Colonic mucosa (tissue), 4 donors: ENCODE results near the gene TRIOBP. TPM values are rescaled to one million over a fixed set of nuclear protein-coding genes. Genes with fewer than 3 reads are reported as not detected.
"Not testable (repeated sequence)": the region's sequence is repeated elsewhere in the genome, so short reads cannot be mapped to it uniquely, and the experiment has no call there.

Experiments
- DNase-seq: peaks from one replicate; pipeline ENCODE4 v3.0.0-alpha.2; 2020
- H3K27ac ChIP-seq: fragments of 200-600 bp; one replicate; pipeline ENCODE4 v1.8.0; 2021
- H3K27me3 ChIP-seq: fragments of 200-600 bp; one replicate; pipeline ENCODE4 v1.8.0; 2021
- H3K36me3 ChIP-seq: fragments of 200-600 bp; one replicate; pipeline ENCODE4 v1.8.0; 2021
- H3K4me1 ChIP-seq: fragments of 200-600 bp; one replicate; pipeline ENCODE4 v1.8.0; 2021; ENCODE audit warnings: mild to moderate bottlenecking
- H3K4me3 ChIP-seq: fragments of 200-600 bp; one replicate; pipeline ENCODE4 v1.8.0; 2021
- H3K9ac ChIP-seq, 2 donors: one replicate each; pipeline ENCODE4 v1.7.0; 2013; ENCODE audit warnings: control low read depth in 2 of 2, low read depth in 2 of 2, low read length in 2 of 2
- H3K9me3 ChIP-seq: fragments of 200-600 bp; one replicate; pipeline ENCODE4 v1.8.0; 2021
- CTCF ChIP-seq: fragments of 200-600 bp; IDR thresholded peaks from one replicate; pipeline ENCODE4 v1.8.0; 2022; ENCODE audit warnings: antibody characterized with exemption, mild to moderate bottlenecking
- intact Hi-C: fragments of 100-400 bp; cut with DNase I; formaldehyde crosslinking; loops from one replicate; pipeline ENCODE4 v1.14.1; 2022
- total RNA-seq, 2 donors: library from RNA; stranded (reverse); fragmentation: NEBNext Ultra II Directional in 1 of 2; extraction: Animal tissue kit (Norgen Biotek cat#: 25700) in 1 of 2; gene quantifications; one replicate each; pipeline ENCODE4 v1.2.1, GENCODE V29; 2021
- donor health status: healthy.
- donor health status: DM: no; HTN: no; CAD: no.
- donor health status: DM: no; HTN: no; CAD: no.

TRIOBP gene
- total RNA-seq, 2 donors from 2014 or later = 69.5 to 75.7 TPM

DNA sequence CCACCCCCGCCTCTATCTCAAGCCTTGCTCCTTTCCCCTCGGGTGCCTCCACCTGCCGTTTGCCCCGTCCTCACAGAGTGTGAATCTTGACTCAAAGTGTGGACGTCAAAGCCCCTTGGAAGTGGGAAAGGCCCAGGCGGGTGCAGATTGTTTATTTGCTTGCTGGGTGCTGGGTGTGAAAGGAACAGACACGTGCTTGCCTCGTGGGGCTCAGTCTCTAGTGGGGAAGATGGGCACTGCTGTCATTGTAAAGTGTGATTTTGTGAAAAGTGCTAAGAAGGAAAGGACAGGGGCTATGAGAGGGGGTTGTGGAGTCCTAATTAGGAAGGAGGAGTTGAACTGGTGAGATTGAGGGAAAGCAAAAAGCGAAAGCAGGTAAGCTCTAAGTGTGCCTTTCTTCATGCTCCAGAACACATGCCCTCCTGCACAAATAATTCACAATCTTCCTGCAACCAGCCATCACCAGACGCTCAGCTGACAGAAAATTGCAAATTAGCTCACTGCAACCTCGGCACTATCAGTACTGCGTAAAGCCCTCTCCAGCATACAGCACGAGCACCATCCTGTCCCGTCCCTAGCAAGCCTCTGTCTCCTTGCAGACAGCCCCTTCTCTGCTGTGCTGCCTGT is 101.1 kb downstream of the TRIOBP start:
- intact Hi-C loops = loop anchor here (10.0 kb wide), 2 partner anchors 113 to 153 kb away; partner anchors contain the start of gene NOL12

GRCh38 chr22:37799979-37800378 is 103.1 kb downstream of the TRIOBP start:
- intact Hi-C loops = loop anchor here (10.0 kb wide), 2 partner anchors 115 to 155 kb away; partner anchors contain the start of gene NOL12
- H3K27me3 ChIP-seq, DNase-seq: not testable (repeated sequence)

More for the DNA sequence above, 101.1 kb downstream of the TRIOBP start:
- Histone ChIP-seq H3K36me3 (no peaks in the 10 kb centered on the region), H3K4me1 (peaks cover 3% of the 10 kb centered on the region), H3K9me3 (no peaks in the 10 kb centered on the region), H3K27me3 (no peaks in the 10 kb centered on the region), H3K27ac (no peak overlapping the region), H3K4me3 (no peak overlapping the region), H3K9ac (no peak overlapping the region)
- no peak for DNase-seq
- TF ChIP-seq CTCF = no peak

DNA sequence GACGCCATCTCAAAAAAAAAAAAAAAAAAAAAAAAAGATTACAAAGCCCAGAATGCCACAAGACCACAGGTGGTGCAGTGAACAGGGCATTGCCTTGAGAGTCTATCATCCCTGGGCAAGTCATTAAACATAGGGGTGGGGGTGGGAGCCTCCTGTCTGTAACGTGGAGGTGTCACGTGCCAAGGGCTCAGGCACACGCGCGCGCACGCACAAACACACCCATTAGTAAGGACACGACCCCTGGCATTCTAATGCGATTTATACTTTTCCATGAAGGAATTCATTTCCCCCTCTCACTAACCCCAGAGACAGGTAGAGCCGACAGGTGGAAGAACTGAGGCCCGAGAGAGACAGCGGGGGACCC is 105.1 kb downstream of the TRIOBP start:
- intact Hi-C loops = no loop called here
- no peak for TF ChIP-seq CTCF
- no peaks in the 10 kb centered on the region for H3K27me3 ChIP-seq
- no peaks in the 10 kb centered on the region for H3K4me1 ChIP-seq
- DNase-seq = peak; percentile 52
- peak overlapping the region; percentile 45 for H3K27ac ChIP-seq
- no peaks in the 10 kb centered on the region for H3K36me3 ChIP-seq
- H3K9ac ChIP-seq = peak overlapping the region; percentile 80 to 85
- H3K9me3 ChIP-seq = no peaks in the 10 kb centered on the region
- H3K4me3 ChIP-seq = peak overlapping the region; percentile 48

More at GRCh38 chr22:37799979-37800378, 103.1 kb downstream of the TRIOBP start:
- H3K4me3 ChIP-seq, H3K27ac ChIP-seq, H3K36me3 ChIP-seq, H3K9ac ChIP-seq, H3K4me1 ChIP-seq, H3K9me3 ChIP-seq: not testable (repeated sequence)

DNA sequence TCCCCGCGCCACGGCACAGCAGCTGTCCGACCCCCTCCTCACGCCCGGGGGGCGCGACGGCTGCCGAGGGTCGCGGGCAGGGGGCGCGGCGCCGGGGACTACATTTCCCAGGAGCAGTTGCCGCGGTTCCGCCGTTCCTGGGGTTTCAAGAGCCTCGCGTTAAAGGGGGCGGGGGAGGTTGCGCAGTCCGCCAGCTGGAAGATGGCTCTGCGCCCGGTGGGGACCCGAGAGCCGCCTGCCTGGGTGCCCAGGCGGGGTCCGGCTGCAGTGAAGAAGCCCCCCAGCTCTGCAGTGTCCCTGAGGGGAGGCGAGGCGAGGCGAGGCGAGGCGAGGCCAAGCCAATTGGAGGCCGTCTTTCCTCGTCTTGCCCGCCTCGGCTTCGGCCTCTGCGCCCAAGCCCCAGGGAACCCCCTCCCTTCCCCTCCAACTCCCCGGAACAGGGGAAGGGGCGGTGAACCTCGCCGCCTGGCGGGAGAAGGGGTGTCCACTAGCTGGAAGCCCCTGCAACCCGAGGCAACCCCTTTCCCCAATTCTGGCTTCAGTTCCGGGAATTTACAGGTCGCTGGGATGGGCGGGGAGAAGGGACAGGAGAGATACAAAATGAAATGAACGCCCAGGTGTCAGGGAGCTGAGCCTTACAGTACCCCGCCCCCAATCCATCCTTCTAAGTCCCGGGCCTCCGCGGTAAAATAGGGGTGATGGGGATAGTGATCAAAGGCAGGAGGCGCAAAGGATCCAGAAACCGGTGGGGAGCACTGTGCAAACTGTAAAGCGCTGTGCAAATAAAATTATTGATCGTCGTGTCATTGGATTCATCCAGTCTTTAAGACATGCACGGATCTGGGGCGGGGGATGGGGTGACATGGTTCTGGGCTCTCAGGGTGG is 105.7 kb downstream of the TRIOBP start:
- H3K9ac ChIP-seq = peak overlapping the region; percentile 80 to 85
- intact Hi-C loops = no loop called here
- TF ChIP-seq CTCF = no peak

GRCh38 chr22:37803195-37803638 is 106.4 kb downstream of the TRIOBP start:
- H3K9ac ChIP-seq = peak overlapping the region in 1 of 2 donors; percentile 85

More for the DNA sequence above, 105.7 kb downstream of the TRIOBP start:
- no peaks in the 10 kb centered on the region for H3K36me3 ChIP-seq
- H3K27me3 ChIP-seq = no peaks in the 10 kb centered on the region
- DNase-seq = peak; percentile 70
- H3K27ac ChIP-seq = peak overlapping the region; percentile 45
- no peaks in the 10 kb centered on the region for H3K4me1 ChIP-seq
- no peaks in the 10 kb centered on the region for H3K9me3 ChIP-seq
- peak overlapping the region; percentile 48 for H3K4me3 ChIP-seq

More at GRCh38 chr22:37803195-37803638, 106.4 kb downstream of the TRIOBP start:
- Histone ChIP-seq H3K9me3 (no peaks in the 10 kb centered on the region), H3K4me1 (peaks cover 1% of the 10 kb centered on the region), H3K27me3 (no peaks in the 10 kb centered on the region), H3K27ac (no peak overlapping the region), H3K4me3 (peak overlapping the region; percentile 48), H3K36me3 (no peaks in the 10 kb centered on the region)
- no peak for TF ChIP-seq CTCF
- intact Hi-C loops = no loop called here
- DNase-seq = no peak
